ENCODE measurements around the gene ASPDH. TPM values are rescaled to one million over a fixed set of nuclear protein-coding genes. Genes with fewer than 3 reads are reported as not detected.

The ASPDH gene
- total RNA-seq, 1 experiment from 2014 or later: not detected

DNA sequence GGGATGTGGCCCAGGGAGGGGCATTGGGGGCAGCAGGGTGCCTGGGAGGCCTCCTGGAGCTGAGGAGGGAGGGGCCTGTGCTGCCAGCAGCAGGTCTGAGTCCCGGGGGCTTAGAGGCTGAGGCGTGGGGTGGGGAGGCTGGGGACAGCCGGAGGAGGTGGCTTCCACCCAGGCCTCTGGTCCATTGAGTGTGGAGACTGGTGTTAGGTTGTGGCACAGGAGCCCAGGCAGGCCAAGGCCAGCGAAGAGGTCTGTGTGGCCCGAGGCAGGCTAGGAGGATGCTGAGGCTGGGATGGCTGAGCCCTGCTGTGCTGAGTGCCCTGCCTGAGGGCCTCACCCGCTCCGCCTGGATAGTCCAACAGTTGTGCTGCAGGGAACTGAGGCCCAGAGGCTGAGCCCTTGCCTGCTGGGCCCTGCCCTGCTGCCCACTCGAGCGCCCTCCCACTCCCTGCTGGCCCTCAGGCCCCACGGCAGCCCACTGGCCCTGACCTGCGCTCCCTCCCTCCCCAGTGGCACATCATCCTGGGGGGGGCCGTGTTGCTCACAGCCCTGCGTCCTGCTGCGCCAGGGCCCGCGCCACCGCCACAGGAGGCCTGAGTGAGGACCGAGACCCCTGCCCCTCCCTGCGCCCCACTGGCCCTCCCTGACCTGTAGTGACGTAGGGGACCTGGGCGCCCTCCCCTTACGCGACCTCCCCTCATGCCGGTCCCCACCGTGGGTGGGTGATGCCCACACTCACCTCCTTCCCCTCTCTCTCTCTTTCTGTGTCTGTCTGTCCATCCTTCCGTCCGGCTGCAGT lies 32.2 kb downstream of the ASPDH start (continued):
- TF ChIP-seq, protein P1, sequence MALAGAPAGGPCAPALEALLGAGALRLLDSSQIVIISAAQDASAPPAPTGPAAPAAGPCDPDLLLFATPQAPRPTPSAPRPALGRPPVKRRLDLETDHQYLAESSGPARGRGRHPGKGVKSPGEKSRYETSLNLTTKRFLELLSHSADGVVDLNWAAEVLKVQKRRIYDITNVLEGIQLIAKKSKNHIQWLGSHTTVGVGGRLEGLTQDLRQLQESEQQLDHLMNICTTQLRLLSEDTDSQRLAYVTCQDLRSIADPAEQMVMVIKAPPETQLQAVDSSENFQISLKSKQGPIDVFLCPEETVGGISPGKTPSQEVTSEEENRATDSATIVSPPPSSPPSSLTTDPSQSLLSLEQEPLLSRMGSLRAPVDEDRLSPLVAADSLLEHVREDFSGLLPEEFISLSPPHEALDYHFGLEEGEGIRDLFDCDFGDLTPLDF (CRISPR knock-in tag; IDR thresholded peaks at IDR 0.05): no peak
- TF ChIP-seq FOXP1 (CRISPR knock-in tag; IDR thresholded peaks at IDR 0.05; ENCODE audit: borderline replicate concordance) (no peak), JAZF1 (CRISPR knock-in tag; IDR thresholded peaks at IDR 0.05) (no peak)
- TF ChIP-seq, protein P2, sequence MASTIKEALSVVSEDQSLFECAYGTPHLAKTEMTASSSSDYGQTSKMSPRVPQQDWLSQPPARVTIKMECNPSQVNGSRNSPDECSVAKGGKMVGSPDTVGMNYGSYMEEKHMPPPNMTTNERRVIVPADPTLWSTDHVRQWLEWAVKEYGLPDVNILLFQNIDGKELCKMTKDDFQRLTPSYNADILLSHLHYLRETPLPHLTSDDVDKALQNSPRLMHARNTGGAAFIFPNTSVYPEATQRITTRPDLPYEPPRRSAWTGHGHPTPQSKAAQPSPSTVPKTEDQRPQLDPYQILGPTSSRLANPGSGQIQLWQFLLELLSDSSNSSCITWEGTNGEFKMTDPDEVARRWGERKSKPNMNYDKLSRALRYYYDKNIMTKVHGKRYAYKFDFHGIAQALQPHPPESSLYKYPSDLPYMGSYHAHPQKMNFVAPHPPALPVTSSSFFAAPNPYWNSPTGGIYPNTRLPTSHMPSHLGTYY (CRISPR knock-in tag; IDR thresholded peaks at IDR 0.05): no peak

DNA sequence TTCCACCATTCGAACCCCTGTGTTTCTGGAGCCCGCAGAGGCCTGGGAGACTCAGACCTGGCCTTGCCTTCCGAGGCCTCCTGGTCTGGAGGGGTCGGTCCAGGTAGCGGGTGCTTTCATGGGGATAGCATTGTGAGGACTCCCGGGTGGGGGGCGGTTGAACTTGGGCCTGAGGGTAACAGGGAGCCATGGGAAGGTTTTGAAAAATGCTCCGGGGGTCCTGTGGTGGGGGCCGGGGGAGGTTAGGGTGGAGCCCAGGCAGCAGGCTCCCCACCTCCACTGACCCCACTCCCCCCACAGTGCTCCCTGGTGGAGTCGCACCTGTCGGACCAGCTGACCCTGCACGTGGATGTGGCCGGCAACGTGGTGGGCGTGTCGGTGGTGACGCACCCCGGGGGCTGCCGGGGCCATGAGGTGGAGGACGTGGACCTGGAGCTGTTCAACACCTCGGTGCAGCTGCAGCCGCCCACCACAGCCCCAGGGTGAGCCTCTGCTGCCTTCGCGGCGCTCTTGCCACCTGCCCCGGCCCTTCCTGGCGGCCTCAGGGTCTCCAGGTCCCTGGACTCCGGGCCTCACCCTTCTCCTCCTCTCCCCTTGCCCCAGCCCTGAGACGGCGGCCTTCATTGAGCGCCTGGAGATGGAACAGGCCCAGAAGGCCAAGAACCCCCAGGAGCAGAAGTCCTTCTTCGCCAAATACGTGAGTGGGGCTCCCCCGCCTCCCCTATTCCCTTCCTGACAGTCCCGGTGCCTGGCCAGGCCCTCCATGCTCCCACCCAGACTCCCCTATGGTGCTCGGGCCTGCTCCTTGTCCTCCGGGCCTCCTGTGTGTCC lies 33.2 kb downstream of the ASPDH start:
- ChIA-PET CTCF (interaction anchor here (1.5 to 2.1 kb wide), 2 partner anchors 22 to 123 kb away, joined by 4 to 14 read pairs; no protein-coding TSS in a partner anchor), POLR2A (no interaction called here)
- peaks cover 9% of the 10 kb centered on the region for H3K27me3 Mint-ChIP-seq (ENCODE audit: low read depth)
- no peak for TF ChIP-seq JAZF1 (CRISPR knock-in tag; IDR thresholded peaks at IDR 0.05)
- TF ChIP-seq, protein P3, sequence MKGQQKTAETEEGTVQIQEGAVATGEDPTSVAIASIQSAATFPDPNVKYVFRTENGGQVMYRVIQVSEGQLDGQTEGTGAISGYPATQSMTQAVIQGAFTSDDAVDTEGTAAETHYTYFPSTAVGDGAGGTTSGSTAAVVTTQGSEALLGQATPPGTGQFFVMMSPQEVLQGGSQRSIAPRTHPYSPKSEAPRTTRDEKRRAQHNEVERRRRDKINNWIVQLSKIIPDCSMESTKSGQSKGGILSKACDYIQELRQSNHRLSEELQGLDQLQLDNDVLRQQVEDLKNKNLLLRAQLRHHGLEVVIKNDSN (CRISPR knock-in tag; IDR thresholded peaks at IDR 0.05): no peak
- no peak for TF ChIP-seq CREB1 (CRISPR knock-in tag; IDR thresholded peaks at IDR 0.05)
- TF ChIP-seq JUN (CRISPR knock-in tag; IDR thresholded peaks at IDR 0.05): no peak
- TF ChIP-seq, protein P4, sequence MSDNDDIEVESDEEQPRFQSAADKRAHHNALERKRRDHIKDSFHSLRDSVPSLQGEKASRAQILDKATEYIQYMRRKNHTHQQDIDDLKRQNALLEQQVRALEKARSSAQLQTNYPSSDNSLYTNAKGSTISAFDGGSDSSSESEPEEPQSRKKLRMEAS (CRISPR knock-in tag; IDR thresholded peaks at IDR 0.05): no peak
- no peak for TF ChIP-seq NFATC4 (CRISPR knock-in tag; IDR thresholded peaks at IDR 0.05)
- TF ChIP-seq NFE2L1 (CRISPR knock-in tag; IDR thresholded peaks at IDR 0.05): no peak
- TF ChIP-seq ZNF219 (CRISPR knock-in tag; IDR thresholded peaks at IDR 0.05; ENCODE audit: borderline replicate concordance): no peak
- TF ChIP-seq GRHL2 (CRISPR knock-in tag; IDR thresholded peaks at IDR 0.05; ENCODE audit: insufficient replicate concordance, severe bottlenecking): no peak
- TF ChIP-seq, protein P5, sequence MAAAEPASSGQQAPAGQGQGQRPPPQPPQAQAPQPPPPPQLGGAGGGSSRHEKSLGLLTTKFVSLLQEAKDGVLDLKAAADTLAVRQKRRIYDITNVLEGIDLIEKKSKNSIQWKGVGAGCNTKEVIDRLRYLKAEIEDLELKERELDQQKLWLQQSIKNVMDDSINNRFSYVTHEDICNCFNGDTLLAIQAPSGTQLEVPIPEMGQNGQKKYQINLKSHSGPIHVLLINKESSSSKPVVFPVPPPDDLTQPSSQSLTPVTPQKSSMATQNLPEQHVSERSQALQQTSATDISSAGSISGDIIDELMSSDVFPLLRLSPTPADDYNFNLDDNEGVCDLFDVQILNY (CRISPR knock-in tag; IDR thresholded peaks at IDR 0.05): no peak
- TF ChIP-seq SP1 (CRISPR knock-in tag; conservative IDR thresholded peaks at IDR 0.05): no peak
- TF ChIP-seq, protein P6, sequence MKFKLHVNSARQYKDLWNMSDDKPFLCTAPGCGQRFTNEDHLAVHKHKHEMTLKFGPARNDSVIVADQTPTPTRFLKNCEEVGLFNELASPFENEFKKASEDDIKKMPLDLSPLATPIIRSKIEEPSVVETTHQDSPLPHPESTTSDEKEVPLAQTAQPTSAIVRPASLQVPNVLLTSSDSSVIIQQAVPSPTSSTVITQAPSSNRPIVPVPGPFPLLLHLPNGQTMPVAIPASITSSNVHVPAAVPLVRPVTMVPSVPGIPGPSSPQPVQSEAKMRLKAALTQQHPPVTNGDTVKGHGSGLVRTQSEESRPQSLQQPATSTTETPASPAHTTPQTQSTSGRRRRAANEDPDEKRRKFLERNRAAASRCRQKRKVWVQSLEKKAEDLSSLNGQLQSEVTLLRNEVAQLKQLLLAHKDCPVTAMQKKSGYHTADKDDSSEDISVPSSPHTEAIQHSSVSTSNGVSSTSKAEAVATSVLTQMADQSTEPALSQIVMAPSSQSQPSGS (CRISPR knock-in tag; IDR thresholded peaks at IDR 0.05; ENCODE audit: borderline replicate concordance, low read depth): no peak
- peaks cover 45% of the 10 kb centered on the region for H3K36me3 Mint-ChIP-seq
- ATAC-seq (no peak), DNase-seq (ENCODE audit: low spot score) (no peak)
- no peak overlapping the region for H3K4me3 Mint-ChIP-seq
- peaks cover 15% of the 10 kb centered on the region for H3K9me3 Mint-ChIP-seq
- peaks cover 9% of the 10 kb centered on the region for H3K4me1 Mint-ChIP-seq
- H3K27ac Mint-ChIP-seq: no peak overlapping the region

Data from WTC11 (cell line).